Lung (tissue), 12 donors: ENCODE measurements around the gene FGFBP2. TPM values are rescaled to one million over a fixed set of nuclear protein-coding genes. Genes with fewer than 3 reads are reported as not detected.
"Not testable (repeated sequence)": the region's sequence is repeated elsewhere in the genome, so short reads cannot be mapped to it uniquely, and the experiment has no call there.

Experiments used
- ATAC-seq: fragments of 200-7000 bp; cut with Tn5 transposase; one replicate; pipeline ENCODE4 v1.9.1; 2020; ENCODE audit warnings: moderate number of reproducible peaks; ENCODE audit not compliant: insufficient read depth, low FRiP score
- DNase-seq, 3 donors: peaks; one replicate each; pipeline ENCODE4 v3.0.0-alpha.2; 2013 to 2017
- H3K27ac ChIP-seq, 2 donors: one replicate each; pipeline ENCODE4 v1.5.1; 2013; ENCODE audit warnings: mild to moderate bottlenecking in 2 of 2, moderate library complexity in 2 of 2, control low read depth in 1 of 2, inconsistent platforms in 1 of 2, low read depth in 1 of 2, low read length in 1 of 2
- H3K27me3 ChIP-seq, 3 donors: one replicate each; pipeline ENCODE4 v1.5.1; 2013; ENCODE audit warnings: low read length in 2 of 3; ENCODE audit not compliant: control insufficient read depth in 3 of 3, insufficient read depth in 3 of 3
- H3K36me3 ChIP-seq, 4 donors: one replicate each; pipeline ENCODE4 v1.5.1; 2013; ENCODE audit warnings: low read length in 4 of 4, mild to moderate bottlenecking in 1 of 4, moderate library complexity in 1 of 4; ENCODE audit not compliant: control insufficient read depth in 4 of 4, insufficient read depth in 4 of 4
- H3K4me1 ChIP-seq, 5 donors: one replicate each; pipeline ENCODE4 v1.5.1; 2013; ENCODE audit warnings: low read length in 5 of 5, mild to moderate bottlenecking in 2 of 5, moderate library complexity in 1 of 5; ENCODE audit not compliant: control insufficient read depth in 5 of 5, insufficient read depth in 5 of 5
- H3K4me3 ChIP-seq: one replicate; pipeline ENCODE4 v1.5.1; 2013; ENCODE audit warnings: mild to moderate bottlenecking, control low read depth, moderate library complexity
- H3K9ac ChIP-seq, 2 donors: one replicate each; pipeline ENCODE4 v1.5.1; 2013; ENCODE audit warnings: low read length in 2 of 2, control low read depth in 1 of 2; ENCODE audit not compliant: insufficient read depth in 1 of 2
- H3K9me3 ChIP-seq, 4 donors: one replicate each; pipeline ENCODE4 v1.5.1; 2013; ENCODE audit warnings: low read length in 3 of 4, mild to moderate bottlenecking in 1 of 4, moderate library complexity in 1 of 4; ENCODE audit not compliant: control insufficient read depth in 4 of 4, insufficient read depth in 3 of 4
- CTCF ChIP-seq: IDR thresholded peaks from 2 replicates; pipeline ENCODE4 v1.5.1; 2012; ENCODE audit warnings: mild to moderate bottlenecking; ENCODE audit errors: control extremely low read depth, extremely low read depth
- WGBS, 2 donors: extraction: QIAGEN DNeasy Blood & Tissue Kit; methylation state at CpG; one replicate each; pipeline ENCODE4 v1.1.7; 2013; 5-methylcytosine and 5-hydroxymethylcytosine counted together
- polyA plus RNA-seq, 2 donors: library from polyadenylated mRNA; stranded (reverse); fragments of 200-250 nt; gene quantifications; one replicate each; pipeline ENCODE4 v1.2.1, GENCODE V29; 2013
- total RNA-seq, 2 donors: library from RNA; depleted of rRNA in 1 of 2; stranded (reverse); fragments of >200 nt in 1 of 2; gene quantifications; one replicate each; pipeline ENCODE4 v1.2.1, GENCODE V29; 2014 to 2021
- donor health status: control.
- donor health status: control.
- donor health status: Bipolar disorder and iron deficiency.
- donor health status: healthy.
- donor health status: DM: yes; HTN: yes; CAD: no.

Gene FGFBP2
- total and polyA plus RNA-seq, 4 donors = 0.47 to 2.8 (median 1.3) TPM

- ATAC-seq = peak; percentile 83
- H3K4me1 ChIP-seq = peaks cover 0 to 4% (median 0%) of the 10 kb centered on the region in 5 donors
- no peak for TF ChIP-seq CTCF
- no peaks in the 10 kb centered on the region for H3K36me3 ChIP-seq
- H3K9me3 ChIP-seq = no peaks in the 10 kb centered on the region
- no peak overlapping the region for H3K27ac ChIP-seq
- H3K27me3 ChIP-seq = no peaks in the 10 kb centered on the region
- peak in 2 of 3 donors; percentile 25 to 45 for DNase-seq
- 62 to 80% methylated on average over 4 of the region's 4 CpGs for WGBS, 2 donors
- H3K4me3 ChIP-seq = no peak overlapping the region
- H3K9ac ChIP-seq = no peak overlapping the region
Observed at GRCh38 chr4:15920723-15921591, 42.0 kb downstream of the FGFBP2 start.

- no peak overlapping the region for H3K9ac ChIP-seq
- H3K27me3 ChIP-seq = no peaks in the 10 kb centered on the region
- DNase-seq (peak in 2 of 3 donors; percentile 19 to 48), ATAC-seq (peak; percentile 63)
- H3K36me3 ChIP-seq = no peaks in the 10 kb centered on the region
- H3K4me1 ChIP-seq = peaks cover 0 to 4% (median 0%) of the 10 kb centered on the region in 5 donors
- no peak overlapping the region for H3K4me3 ChIP-seq
- 48 to 75% methylated on average over 4 of the region's 4 CpGs for WGBS, 2 donors
- H3K27ac ChIP-seq = no peak overlapping the region
- TF ChIP-seq CTCF = no peak
- no peaks in the 10 kb centered on the region for H3K9me3 ChIP-seq
Observed at GRCh38 chr4:15918484-15919129, 44.4 kb downstream of the FGFBP2 start.

- peaks cover 0 to 4% (median 0%) of the 10 kb centered on the region in 5 donors for H3K4me1 ChIP-seq
- H3K36me3 ChIP-seq = no peaks in the 10 kb centered on the region
- WGBS, 2 donors = 67 to 99% methylated on average over 2 of the region's 2 CpGs
- ATAC-seq (no peak), DNase-seq (no peak)
- H3K27me3 ChIP-seq = peaks cover 0 to 2% (median 0%) of the 10 kb centered on the region in 3 donors
- no peak overlapping the region for H3K4me3 ChIP-seq
- no peaks in the 10 kb centered on the region for H3K9me3 ChIP-seq
- TF ChIP-seq CTCF = no peak
- H3K27ac ChIP-seq = no peak overlapping the region
- H3K9ac ChIP-seq = no peak overlapping the region
Observed at GRCh38 chr4:15917297-15917696, 45.7 kb downstream of the FGFBP2 start.

- H3K4me3 ChIP-seq, H3K27ac ChIP-seq, H3K36me3 ChIP-seq, H3K4me1 ChIP-seq, H3K27me3 ChIP-seq, H3K9ac ChIP-seq, ATAC-seq, DNase-seq, H3K9me3 ChIP-seq: not testable (repeated sequence)
- 89 to 93% methylated on average over 9 of the region's 9 CpGs for WGBS, 2 donors
Observed at GRCh38 chr4:15916358-15916757, 46.6 kb downstream of the FGFBP2 start.
